Stimulated activated CD4-positive, alpha-beta T cell treated with anti-CD3 and anti-CD28 coated beads, Interleukin-12 subunit alpha, Interleukin-12 subunit beta, amount 100 ng/mL, for 48 hours (primary cell): ENCODE measurements around the gene ADAMTS17.

Experiments
- DNase-seq, 3 donors: peaks; one replicate each; pipeline ENCODE4 v3.0.0-alpha.2; 2020; ENCODE audit warnings: low read depth in 2 of 3, low spot score in 1 of 3

The ADAMTS17 gene

GRCh38 chr15:100226107-100226506 lies 115.7 kb downstream of the ADAMTS17 start:
- DNase-seq, result no peak

GRCh38 chr15:100224206-100225185 lies 117.3 kb downstream of the ADAMTS17 start:
- no peak for DNase-seq

- no peak for DNase-seq
Measured at GRCh38 chr15:100222349-100222715, 119.4 kb downstream of the ADAMTS17 start.

DNA sequence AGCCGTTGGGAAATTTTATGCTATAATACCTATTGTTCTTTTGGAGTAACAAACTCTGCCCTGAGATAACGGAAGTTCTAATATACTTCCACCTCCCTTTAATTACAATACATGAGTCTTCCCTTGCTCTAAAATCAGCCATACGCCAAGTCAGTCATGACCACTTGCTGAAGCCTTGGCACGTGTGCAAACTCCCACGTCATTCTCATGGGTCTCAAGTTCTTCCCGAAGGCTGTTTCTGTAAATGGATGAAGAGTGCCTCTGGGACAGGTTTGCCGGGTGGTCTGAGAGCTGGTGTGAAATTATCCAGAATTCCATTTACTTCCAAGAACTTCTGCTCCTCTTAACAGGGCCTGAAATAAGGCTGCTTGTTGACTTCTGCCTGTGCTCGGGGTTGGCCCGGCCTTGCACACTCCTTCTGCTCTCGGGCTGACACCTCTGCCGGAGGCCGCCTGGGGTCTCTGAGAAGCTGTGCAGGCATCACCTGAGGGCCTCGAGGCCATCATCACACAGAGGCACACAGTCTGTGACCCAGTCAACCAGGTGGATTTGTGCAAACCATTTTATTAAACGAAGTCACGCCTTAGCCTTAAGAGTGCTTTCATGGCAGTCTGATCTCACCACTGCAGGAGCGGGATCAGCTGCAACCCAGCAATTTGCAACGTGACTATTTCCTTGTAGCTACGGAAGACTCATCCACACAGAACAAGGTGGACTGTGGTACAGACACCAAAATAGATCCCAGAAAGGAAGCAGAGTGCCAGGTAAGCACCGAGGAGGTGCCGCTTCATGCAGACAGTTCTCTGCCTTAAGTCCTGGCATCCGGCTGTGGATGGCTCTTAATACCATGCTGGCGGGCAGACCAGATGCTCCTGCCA lies 120.1 kb downstream of the ADAMTS17 start:
- no peak for DNase-seq

- no peak for DNase-seq
Measured at GRCh38 chr15:100220058-100220768, 121.6 kb downstream of the ADAMTS17 start.

DNA sequence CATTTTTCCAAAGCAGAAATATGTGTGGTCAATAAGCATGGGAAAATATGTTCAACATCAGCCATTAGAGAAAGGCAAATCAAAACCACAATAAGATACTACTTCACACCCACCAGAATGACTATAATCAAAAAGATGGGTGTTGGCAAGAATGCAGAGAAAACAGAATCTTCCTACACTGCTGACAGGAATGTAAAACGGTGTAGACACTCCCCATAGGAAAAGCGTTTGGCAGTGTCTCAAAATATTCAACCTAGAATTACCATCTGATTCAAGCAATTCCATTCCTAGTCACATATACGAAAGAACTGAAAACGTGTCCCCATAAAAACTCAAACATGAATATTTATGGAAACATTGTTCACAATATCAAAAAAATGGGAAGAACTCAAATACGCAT lies 123.3 kb downstream of the ADAMTS17 start:
- DNase-seq, result no peak

- no peak for DNase-seq
Measured at GRCh38 chr15:100216182-100216581, 125.6 kb downstream of the ADAMTS17 start.

GRCh38 chr15:100215843-100216169 lies 126.0 kb downstream of the ADAMTS17 start:
- DNase-seq, result no peak

DNA sequence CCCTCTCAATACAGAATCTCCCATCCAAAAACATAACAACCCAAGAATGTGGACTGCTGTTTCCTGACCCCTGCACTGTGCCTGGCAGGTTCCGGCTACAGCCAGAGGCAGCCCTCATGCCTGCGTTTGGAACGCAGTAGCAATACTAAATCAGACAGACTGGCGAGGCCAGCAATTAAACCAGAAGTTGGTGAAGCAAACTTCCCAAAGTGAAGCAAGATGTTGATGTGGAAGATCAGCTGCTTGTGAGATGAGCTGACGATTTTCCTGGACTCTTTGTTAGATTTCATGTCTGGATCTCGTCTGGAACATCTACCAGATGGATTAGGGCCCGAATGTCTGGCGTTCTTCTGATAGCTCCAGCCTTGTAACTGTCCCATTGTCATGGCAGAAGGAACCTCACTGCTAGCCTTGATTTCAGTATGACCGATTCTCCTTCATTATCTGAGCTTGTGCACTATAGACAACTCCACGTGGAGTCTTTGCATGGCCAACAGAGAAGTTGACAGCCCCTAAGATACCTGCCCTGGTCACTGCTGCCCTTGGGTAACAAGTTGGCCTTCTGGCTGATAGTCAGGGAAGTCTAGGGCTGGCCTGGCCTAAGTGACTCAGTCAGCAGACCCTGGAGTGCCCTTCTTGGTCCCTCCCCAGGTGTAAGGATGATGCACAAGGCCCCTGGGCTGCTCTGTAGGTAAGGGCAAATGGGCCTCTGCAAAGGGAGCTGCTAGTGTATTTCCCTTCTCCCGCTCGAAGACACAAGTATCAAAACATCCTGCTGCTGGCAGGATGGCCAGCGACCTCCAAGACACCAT lies 126.5 kb downstream of the ADAMTS17 start:
- DNase-seq, result no peak

DNA sequence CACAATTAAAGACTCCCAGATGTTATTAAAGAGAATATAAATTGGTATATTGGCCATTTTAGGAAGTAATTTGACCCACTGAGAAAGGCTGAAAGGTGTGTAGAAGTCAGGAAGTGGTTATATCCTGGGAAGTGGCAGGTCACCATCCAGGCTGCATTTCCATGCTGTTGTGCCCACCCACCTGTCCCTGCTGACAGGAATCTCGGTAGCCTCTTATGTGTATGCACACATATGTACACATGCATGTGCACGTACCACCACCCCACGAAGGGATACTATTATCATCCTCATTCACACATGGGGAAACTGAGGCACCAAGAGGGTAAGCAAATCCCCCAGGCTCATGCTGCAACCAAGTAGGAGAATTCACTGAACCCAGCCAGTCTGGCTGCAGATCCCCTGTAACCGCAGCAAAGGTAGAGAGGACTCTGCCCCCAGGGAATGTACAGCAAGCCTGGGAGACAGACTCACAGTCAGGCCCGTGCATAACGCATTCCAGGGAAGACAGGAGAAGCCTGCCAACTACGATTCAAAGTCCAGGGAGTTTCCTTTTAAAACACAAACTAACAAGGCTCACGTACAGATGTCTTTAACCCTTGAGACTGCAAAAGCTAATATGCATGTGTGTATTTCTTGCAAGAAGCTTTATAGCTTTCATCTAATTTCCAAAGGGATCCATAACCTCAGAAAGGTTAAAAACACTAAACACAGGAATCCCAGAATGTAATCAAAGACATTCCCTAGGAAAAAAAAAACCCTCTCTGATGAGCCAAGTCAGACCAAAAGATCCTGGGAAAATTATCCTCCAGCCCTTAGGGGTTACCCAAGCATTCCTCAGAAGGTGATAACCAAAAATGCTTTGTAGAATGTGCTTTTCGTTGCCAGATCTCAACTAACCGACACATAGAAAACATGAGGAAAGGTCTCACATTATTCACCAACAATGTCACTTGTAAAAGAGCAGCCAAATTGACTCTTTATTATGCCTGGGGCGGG lies 129.6 kb downstream of the ADAMTS17 start:
- DNase-seq, result no peak

GRCh38 chr15:100210338-100210737 lies 131.4 kb downstream of the ADAMTS17 start:
- DNase-seq, result no peak

DNA sequence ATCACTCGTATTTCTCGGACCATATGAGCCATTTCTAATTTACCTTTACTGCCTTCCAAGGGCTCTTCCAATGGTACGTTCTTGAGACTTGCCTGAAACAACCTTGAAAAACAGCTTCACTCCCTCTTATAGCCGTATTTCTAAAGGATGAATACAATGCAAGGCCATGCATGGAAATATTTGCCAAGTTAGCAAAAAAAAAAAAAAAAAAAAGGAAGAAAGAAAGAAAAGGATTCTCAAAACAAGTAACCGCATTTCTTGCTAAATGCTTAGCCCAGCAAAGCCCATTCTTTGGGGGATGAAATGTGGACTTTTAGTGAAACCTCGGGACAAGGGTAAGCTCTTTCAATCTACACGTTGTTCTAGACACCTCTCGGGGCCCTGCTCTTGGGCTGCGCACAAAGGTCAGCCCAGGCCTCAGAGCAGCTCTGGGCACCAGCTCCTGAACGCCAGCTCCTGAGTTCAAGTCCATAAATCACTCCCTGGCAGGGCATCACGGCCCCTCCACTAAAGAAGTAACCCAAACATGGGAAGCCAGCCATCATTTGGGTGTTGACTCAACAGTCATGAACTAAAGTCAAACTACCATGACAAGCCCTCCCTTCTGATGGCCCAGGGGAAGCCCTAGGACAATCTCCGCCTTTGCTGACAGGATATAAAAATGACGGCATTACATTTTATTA lies 132.7 kb downstream of the ADAMTS17 start:
- no peak for DNase-seq

DNA sequence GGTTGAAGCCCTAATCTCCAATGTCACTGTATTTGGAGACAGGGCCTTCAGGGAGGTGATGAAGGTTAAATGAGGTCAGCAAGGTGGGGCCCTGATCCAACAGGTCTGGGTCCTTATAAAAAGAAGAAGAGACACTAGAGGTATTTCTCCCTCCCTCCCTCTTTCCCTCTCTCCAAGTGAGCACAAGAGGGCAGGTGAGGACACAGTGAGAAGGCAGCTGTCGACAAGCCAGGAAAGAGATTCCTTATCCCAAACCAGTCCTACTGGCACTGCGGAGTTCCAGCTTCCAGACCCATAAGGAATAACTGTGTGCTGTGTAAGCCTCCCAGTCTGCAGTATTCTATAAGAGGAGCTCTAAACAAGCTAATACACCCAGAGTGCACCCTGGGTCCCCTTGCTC lies 134.7 kb downstream of the ADAMTS17 start:
- no peak for DNase-seq

DNA sequence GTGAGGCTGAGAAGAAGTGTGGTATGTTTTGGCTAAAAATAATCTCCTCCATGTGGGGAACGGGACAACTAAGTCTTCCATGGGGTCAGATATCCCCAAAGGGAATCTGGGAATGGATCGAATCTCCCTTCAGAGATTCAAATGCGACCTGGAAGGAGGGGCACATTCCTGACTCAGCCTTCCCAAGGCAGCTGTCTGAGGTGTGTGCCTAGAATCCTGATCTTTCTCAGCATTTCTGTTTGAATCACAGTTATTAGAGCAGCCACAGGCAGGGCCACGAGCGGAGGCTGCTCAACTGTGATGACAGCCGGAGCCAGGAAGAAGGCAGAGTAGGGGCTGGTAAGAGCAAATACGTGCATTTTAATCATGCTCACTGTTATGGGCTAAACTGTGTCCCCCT lies 135.1 kb downstream of the ADAMTS17 start:
- no peak for DNase-seq

DNA sequence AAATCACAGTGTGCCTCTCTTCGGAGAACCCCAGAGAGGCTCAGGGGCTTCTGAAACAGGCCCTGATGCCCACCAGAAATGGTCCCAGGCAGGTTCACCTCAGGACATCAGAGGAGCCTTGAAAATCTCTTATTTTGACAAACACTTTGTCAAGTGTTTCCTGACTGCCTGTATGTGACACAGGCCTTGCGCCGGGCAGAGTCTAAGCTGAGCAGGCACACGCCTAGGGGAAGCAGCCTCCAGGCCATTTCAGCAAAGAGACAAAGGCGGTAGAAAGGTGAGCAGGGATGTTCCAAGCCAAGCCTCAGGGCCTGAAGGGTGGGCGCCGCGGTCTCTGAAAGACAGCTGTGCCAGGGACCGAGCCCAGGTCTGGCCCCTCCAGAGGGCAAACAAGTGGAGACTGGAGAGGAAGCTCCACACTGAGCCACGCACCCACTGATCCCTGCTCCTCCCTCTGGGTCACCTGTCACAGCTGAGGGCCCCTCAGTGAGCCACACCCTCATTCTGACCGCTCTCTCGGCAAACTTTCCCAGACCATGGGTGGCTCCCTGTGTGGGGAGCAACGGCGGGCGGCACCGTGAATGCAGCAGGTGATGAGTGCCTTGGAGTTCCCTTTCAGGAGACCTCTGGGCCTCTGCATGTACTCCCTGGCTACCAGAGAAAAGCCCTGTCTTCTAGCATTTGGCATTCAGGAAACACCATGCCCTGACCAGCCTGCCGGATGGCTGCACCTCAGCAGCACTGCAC lies 136.1 kb downstream of the ADAMTS17 start:
- DNase-seq, result no peak

DNA sequence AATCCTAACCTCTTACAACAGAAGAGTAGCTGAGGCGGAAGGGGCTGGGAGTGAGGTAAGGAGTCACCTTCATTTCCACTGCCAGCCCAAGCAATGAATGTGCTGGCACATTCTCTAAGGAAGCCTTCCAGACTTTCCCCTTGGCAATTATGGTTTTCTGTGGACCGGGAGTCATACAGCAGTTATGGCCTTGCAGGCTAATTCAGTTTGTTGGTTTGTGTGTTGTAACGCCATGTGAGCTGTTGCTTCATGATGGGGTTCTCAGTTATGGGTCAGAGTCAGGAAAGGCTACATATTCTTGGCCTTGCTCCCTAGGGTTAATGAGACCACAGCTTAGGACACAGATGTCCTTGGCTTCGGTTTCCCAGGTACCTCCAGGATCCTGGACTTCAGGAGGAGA lies 137.0 kb downstream of the ADAMTS17 start:
- DNase-seq, result no peak

DNA sequence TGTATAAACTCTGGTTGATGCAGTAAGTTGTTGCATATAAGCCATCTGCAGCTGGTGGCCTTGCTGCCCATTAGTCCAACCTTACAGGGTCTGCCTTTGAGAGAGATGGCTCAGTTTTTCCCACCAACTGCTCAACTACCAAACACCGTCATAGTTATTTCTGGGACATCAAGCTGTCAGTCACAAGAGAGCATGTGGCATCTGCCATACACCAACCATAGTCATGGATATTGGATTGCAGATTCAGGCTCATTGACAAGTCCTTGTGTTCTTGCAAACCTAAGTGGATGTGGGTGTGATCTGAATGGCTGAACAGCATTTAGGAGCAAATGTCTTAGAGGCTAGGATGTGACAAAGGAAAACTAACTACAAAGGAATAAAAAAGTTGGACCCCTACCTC lies 137.6 kb downstream of the ADAMTS17 start:
- no peak for DNase-seq

- DNase-seq, result no peak
Measured at GRCh38 chr15:100202309-100202960, 139.3 kb downstream of the ADAMTS17 start.
